Upper lobe of left lung (tissue), 6 donors: ENCODE data around the gene SFTPB. TPM values are rescaled to one million over a fixed set of nuclear protein-coding genes. Genes with fewer than 3 reads are reported as not detected.
A peak's percentile ranks its signal among the peaks of the same experiment; 100 is the strongest.

Experiments
- ATAC-seq, 2 donors: fragments of 200-7000 bp; cut with Tn5 transposase; one replicate each; pipeline ENCODE4 v1.9.1; 2022; ENCODE audit warnings: mild to moderate bottlenecking in 2 of 2, moderate library complexity in 2 of 2; ENCODE audit not compliant: low FRiP score in 2 of 2
- DNase-seq, 2 donors: peaks; one replicate each; pipeline ENCODE4 v3.0.0-alpha.2; 2019 to 2020
- H3K27ac ChIP-seq, 4 donors: fragments of 200-600 bp; sonication (generic); one replicate each; pipeline ENCODE4 v1.5.1; 2016 to 2019
- H3K27me3 ChIP-seq, 4 donors: fragments of 200-600 bp; sonication (generic); one replicate each; pipeline ENCODE4 v1.5.1; 2017 to 2019
- H3K36me3 ChIP-seq, 4 donors: fragments of 200-600 bp; sonication (generic); one replicate each; pipeline ENCODE4 v1.5.1; 2016 to 2019
- H3K4me1 ChIP-seq, 4 donors: fragments of 200-600 bp; sonication (generic); one replicate each; pipeline ENCODE4 v1.5.1; 2018 to 2019
- H3K4me3 ChIP-seq, 4 donors: fragments of 200-600 bp; sonication (generic); one replicate each; pipeline ENCODE4 v1.5.1; 2017 to 2019; ENCODE audit warnings: mild to moderate bottlenecking in 2 of 4, moderate library complexity in 1 of 4
- H3K9me3 ChIP-seq, 4 donors: fragments of 200-600 bp; sonication (generic); one replicate each; pipeline ENCODE4 v1.5.1; 2018 to 2019
- EP300 ChIP-seq, 4 donors: sonication (generic); formaldehyde crosslinking; IDR thresholded peaks; one replicate each; pipeline ENCODE4 v1.5.1; 2017; ENCODE audit warnings: antibody characterized with exemption in 4 of 4, control low read depth in 2 of 4
- POLR2A ChIP-seq, 4 donors: fragments of 450-650 bp; IDR thresholded peaks; one replicate each; pipeline ENCODE4 v1.5.1; 2016 to 2017; ENCODE audit warnings: antibody characterized with exemption in 4 of 4, mild to moderate bottlenecking in 2 of 4
- POLR2AphosphoS5 ChIP-seq, 2 donors: sonication (generic); formaldehyde crosslinking; IDR thresholded peaks; one replicate each; pipeline ENCODE4 v1.5.1; 2017; ENCODE audit warnings: antibody characterized with exemption in 2 of 2
- WGBS, 2 donors: methylation state at CpG; one replicate each; pipeline ENCODE4 v1.1.5; 2017 to 2018; 5-methylcytosine and 5-hydroxymethylcytosine counted together
- total RNA-seq, 6 donors: library from RNA; depleted of rRNA in 4 of 6; stranded (reverse); fragments of >200 nt in 4 of 6; gene quantifications; one replicate each; pipeline versions ENCODE4 v1.1.0 to v1.2.1, GENCODE V29; 2016 to 2021
- TF ChIP-seq, protein P1 (sequence below), 6 experiments: fragments of 450-650 bp in 4 of 6; fragments of 200-600 bp in 2 of 6; sonication (generic) in 2 of 6; IDR thresholded peaks; one replicate each; pipeline ENCODE4 v1.5.1; 2016 to 2019; ENCODE audit warnings: antibody characterized with exemption in 6 of 6
- donor health status: DM: no; HTN: no; CAD: no; lungs with moderate emphysema.
- donor health status: DM: no; HTN: yes; CAD: no; lungs with severe emphysema.

The SFTPB gene
- total RNA-seq, 6 donors from 2014 or later: 10,501 to 67,270 (median 33,394) TPM

GRCh38 chr2:85698880-85699254, 30.9 kb upstream of the SFTPB start:
- no peak for DNase-seq
- WGBS, 2 donors: 69 to 85% methylated on average over 8 of the region's 8 CpGs
- Histone ChIP-seq H3K27me3 (no peaks in the 10 kb centered on the region), H3K9me3 (no peaks in the 10 kb centered on the region), H3K27ac (peak overlapping the region in 2 of 4 donors; percentile 38 to 71), H3K4me1 (peaks cover 7 to 17% (median 10%) of the 10 kb centered on the region in 4 donors), H3K36me3 (no peaks in the 10 kb centered on the region), H3K4me3 (no peak overlapping the region)
- no peak for ATAC-seq
- TF ChIP-seq POLR2A (IDR thresholded peaks at IDR 0.05) (peak in 1 of 4 donors; percentile 16), POLR2AphosphoS5 (IDR thresholded peaks at IDR 0.05) (no peak)

GRCh38 chr2:85698184-85698879, 30.3 kb upstream of the SFTPB start:
- ATAC-seq: no peak
- WGBS, 2 donors: 62 to 89% methylated on average over 7 to 11 of the region's 11 CpGs
- Histone ChIP-seq H3K4me1 (peaks cover 3 to 14% (median 7%) of the 10 kb centered on the region in 4 donors), H3K4me3 (no peak overlapping the region), H3K9me3 (no peaks in the 10 kb centered on the region), H3K27me3 (no peaks in the 10 kb centered on the region), H3K27ac (peak overlapping the region in 2 of 4 donors; percentile 38 to 71), H3K36me3 (no peaks in the 10 kb centered on the region)
- DNase-seq: no peak
- TF ChIP-seq POLR2A (IDR thresholded peaks at IDR 0.05) (no peak), EP300 (IDR thresholded peaks at IDR 0.05) (no peak), POLR2AphosphoS5 (IDR thresholded peaks at IDR 0.05) (no peak)
- TF ChIP-seq, protein P1, sequence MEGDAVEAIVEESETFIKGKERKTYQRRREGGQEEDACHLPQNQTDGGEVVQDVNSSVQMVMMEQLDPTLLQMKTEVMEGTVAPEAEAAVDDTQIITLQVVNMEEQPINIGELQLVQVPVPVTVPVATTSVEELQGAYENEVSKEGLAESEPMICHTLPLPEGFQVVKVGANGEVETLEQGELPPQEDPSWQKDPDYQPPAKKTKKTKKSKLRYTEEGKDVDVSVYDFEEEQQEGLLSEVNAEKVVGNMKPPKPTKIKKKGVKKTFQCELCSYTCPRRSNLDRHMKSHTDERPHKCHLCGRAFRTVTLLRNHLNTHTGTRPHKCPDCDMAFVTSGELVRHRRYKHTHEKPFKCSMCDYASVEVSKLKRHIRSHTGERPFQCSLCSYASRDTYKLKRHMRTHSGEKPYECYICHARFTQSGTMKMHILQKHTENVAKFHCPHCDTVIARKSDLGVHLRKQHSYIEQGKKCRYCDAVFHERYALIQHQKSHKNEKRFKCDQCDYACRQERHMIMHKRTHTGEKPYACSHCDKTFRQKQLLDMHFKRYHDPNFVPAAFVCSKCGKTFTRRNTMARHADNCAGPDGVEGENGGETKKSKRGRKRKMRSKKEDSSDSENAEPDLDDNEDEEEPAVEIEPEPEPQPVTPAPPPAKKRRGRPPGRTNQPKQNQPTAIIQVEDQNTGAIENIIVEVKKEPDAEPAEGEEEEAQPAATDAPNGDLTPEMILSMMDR (IDR thresholded peaks at IDR 0.05): no peak

GRCh38 chr2:85697716-85698115, 29.7 kb upstream of the SFTPB start:
- ATAC-seq: no peak
- DNase-seq: no peak
- H3K27me3 ChIP-seq: no peaks in the 10 kb centered on the region
- H3K4me3 ChIP-seq: no peak overlapping the region
- H3K9me3 ChIP-seq: no peaks in the 10 kb centered on the region
- no peak for TF ChIP-seq POLR2A (IDR thresholded peaks at IDR 0.05)
- no peak for TF ChIP-seq POLR2AphosphoS5 (IDR thresholded peaks at IDR 0.05)
- TF ChIP-seq, protein P1 (IDR thresholded peaks at IDR 0.05): no peak
- no peak for TF ChIP-seq EP300 (IDR thresholded peaks at IDR 0.05)
- no peaks in the 10 kb centered on the region for H3K36me3 ChIP-seq
- H3K4me1 ChIP-seq: peaks cover 3 to 8% (median 6%) of the 10 kb centered on the region in 4 donors
- 50 to 71% methylated on average over 2 of the region's 2 CpGs for WGBS, 2 donors
- H3K27ac ChIP-seq: peak overlapping the region in 1 of 4 donors; percentile 38

DNA sequence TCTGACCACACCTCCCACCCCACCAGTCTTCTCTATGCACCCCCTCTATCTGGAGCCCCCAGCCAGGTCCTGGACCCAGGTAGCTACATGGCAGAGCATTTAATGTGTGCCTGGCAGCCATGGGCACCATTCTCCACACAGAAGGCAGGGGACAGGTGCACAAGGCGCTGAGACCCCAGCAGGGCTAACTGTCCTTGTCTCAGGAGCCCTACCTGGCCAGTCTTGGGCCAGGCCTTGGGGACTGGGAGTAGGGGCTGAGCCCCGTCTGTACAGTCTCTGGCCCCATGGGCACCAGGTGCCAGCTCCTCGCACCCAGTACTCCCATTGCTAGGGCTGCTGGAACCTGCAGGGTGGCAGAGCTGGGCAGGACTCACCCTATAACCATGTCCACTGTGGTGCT, 29.1 kb upstream of the SFTPB start:
- H3K36me3 ChIP-seq: no peaks in the 10 kb centered on the region
- peaks cover 0 to 7% (median 3%) of the 10 kb centered on the region in 4 donors for H3K4me1 ChIP-seq
- no peaks in the 10 kb centered on the region for H3K9me3 ChIP-seq
- TF ChIP-seq, protein P1 (IDR thresholded peaks at IDR 0.05): no peak
- 100% methylated on average over 1 of the region's 3 CpGs; no CpG with 5 or more reads in 1 of the 2 donors for WGBS, 2 donors
- H3K27ac ChIP-seq: no peak overlapping the region
- DNase-seq (peak in 1 of 2 donors; percentile 32), ATAC-seq (no peak)
- no peaks in the 10 kb centered on the region for H3K27me3 ChIP-seq
- H3K4me3 ChIP-seq: no peak overlapping the region

- Histone ChIP-seq H3K4me3 (peak overlapping the region in 1 of 4 donors; percentile 20), H3K36me3 (no peaks in the 10 kb centered on the region), H3K4me1 (peaks cover 0 to 7% (median 2%) of the 10 kb centered on the region in 4 donors), H3K27me3 (no peaks in the 10 kb centered on the region), H3K27ac (no peak overlapping the region), H3K9me3 (no peaks in the 10 kb centered on the region)
- WGBS, 2 donors: 92 to 94% methylated on average over 12 of the region's 12 CpGs
- TF ChIP-seq EP300 (IDR thresholded peaks at IDR 0.05): no peak
- TF ChIP-seq POLR2A (IDR thresholded peaks at IDR 0.05): no peak
- no peak for TF ChIP-seq POLR2AphosphoS5 (IDR thresholded peaks at IDR 0.05)
- TF ChIP-seq, protein P1 (IDR thresholded peaks at IDR 0.05): no peak
- DNase-seq: peak in 1 of 2 donors; percentile 50
- ATAC-seq: no peak
These were observed 28.0 kb upstream of the SFTPB start for GRCh38 chr2:85695691-85696668.
